ENCODE measurements around the gene GPAT3. TPM values are rescaled to one million over a fixed set of nuclear protein-coding genes. Genes with fewer than 3 reads are reported as not detected.

The GPAT3 gene
- total RNA-seq, 1 donor from 2014 or later, result 35.0 TPM

DNA sequence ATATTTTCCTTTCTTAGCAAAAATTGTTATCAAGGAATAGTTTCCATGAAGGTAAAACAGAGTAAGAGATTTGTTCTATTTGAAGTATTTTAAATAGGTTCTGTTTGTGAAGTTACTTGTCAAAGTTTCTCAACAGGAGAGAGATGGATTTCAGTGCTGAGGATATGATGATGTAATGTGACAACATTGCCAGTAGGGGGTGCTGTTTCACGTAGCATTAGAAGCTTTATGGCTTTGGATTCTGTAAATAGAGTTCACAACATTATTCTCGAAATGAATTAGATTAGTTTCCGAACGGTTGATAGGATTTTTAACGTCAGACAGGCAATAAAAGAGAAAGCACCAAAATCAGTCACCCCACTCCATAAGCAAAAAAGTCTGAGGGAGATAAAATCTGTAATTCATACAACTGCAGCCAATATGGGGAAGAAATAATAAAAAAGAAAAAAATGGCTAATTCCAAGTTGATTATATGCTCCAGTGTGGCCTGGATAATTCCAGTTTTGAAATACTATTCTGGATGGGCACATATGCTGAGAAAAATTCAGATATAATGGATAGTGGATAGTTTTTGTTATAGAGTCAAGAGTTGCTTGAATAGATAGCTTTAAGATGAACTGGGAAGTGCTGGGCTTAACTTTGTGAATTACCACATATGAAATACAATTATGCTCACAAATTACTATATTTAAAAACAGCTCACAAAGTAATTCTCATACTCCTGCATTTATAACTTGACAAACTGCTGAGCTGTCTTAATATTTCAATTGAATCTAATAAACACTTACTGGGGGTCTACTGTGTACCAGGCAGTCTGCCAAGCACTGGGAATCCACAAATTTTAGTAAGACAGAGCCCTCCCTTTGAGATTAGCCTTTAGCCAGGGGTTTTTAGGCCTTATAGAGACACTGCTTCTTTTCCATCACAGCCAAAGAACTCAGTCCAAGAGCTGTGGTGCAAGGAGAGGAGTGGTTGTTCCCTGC, 109.1 kb downstream of the GPAT3 start:
- peak; percentile 76 for DNase-seq

DNA sequence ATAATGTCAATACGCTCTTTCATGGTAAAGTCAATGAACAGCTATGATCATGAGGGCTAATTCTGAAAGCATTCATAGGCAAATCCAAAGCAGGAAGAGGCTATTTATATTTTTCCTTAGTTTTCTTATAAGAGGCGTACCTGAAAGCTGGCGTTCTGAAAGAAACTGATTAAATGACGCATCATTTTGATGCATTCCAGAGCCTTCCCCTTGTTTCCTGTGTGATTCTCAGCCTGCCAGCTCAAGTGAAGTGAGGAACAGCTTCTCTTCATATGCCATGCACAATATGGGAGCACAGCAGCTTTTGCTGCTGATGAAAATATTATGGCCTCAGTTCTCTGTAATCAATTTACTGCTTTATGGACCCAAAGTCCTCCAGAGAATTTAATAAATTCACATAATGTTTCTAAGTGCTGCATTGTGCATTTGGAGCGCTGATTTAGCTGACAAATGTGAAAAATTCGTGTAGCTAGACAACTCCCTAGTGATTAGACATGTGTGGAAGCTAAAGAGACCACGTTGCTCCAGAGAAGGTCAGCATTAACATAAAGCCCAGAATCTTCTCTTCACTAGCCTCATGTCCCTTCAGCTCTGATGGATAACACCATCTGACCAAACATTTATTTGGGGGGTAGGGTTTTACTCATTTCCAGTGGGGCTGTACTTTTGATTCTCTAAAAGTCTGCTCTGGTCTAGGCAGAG, 110.8 kb downstream of the GPAT3 start:
- no peak for DNase-seq

DNA sequence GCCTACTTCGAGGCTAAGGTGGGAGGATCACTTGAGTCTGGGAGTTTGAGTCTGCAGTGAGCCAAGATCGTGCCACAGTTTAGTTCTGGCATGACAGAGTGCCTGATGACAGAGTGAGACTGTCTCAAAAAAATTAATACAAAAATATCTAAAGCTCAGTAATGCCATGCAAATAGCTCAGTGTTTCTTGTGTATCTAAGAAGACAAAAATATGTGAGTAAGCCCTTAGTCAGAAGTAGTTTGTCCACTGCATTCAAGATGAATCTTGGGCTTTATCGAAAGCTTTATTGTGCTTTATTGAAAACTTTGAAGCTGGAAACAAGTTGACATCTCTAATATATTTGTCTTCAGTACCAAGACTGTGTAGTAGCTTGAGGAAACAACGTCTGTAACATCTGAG, 115.9 kb downstream of the GPAT3 start:
- no peak for DNase-seq

Small RNA genes within 50 kb of the gene (small RNA-seq; reads per million reads assigned to genes)
- gene RF00019 (ENCODE audit: low replicate concordance), result not detected

Other genes with a start within 250 kb of the GPAT3 start
- 3.9 TPM for gene HPSE, start 201.3 kb upstream of the GPAT3 start, total RNA-seq
- 12.0 TPM for gene HELQ, start 80.3 kb upstream of the GPAT3 start, total RNA-seq
- gene MRPS18C, start 80.0 kb upstream of the GPAT3 start, total RNA-seq, result 19.9 TPM
- gene ABRAXAS1, start 51.0 kb upstream of the GPAT3 start, total RNA-seq, result 14.1 TPM